Jurkat, Clone E6-1 (cell line): ENCODE data around the gene CIRBP.

Experiments used
- DNase-seq: peaks from one replicate; pipeline ENCODE4 v3.0.0-alpha.2; 2011; ENCODE audit warnings: low read depth, low spot score
- H3K4me3 ChIP-seq: 2 replicates; pipeline ENCODE4 v1.5.1; 2011; ENCODE audit warnings: mild to moderate bottlenecking, low read length, control low read depth, moderate library complexity

Gene CIRBP

GRCh38 chr19:1284979-1285736, 16.0 kb downstream of the CIRBP start:
- no peak overlapping the region for H3K4me3 ChIP-seq

GRCh38 chr19:1285737-1286360, 16.7 kb downstream of the CIRBP start, which contains the start of gene EFNA2:
Gene EFNA2 (plus strand): TSS chr19:1285873. CDS start chr19:1286169, 296 bp downstream.
- no peak for DNase-seq
- no peak within 1 kb of the TSS for H3K4me3 ChIP-seq

More at GRCh38 chr19:1284979-1285736, 16.0 kb downstream of the CIRBP start:
- DNase-seq: no peak

DNA sequence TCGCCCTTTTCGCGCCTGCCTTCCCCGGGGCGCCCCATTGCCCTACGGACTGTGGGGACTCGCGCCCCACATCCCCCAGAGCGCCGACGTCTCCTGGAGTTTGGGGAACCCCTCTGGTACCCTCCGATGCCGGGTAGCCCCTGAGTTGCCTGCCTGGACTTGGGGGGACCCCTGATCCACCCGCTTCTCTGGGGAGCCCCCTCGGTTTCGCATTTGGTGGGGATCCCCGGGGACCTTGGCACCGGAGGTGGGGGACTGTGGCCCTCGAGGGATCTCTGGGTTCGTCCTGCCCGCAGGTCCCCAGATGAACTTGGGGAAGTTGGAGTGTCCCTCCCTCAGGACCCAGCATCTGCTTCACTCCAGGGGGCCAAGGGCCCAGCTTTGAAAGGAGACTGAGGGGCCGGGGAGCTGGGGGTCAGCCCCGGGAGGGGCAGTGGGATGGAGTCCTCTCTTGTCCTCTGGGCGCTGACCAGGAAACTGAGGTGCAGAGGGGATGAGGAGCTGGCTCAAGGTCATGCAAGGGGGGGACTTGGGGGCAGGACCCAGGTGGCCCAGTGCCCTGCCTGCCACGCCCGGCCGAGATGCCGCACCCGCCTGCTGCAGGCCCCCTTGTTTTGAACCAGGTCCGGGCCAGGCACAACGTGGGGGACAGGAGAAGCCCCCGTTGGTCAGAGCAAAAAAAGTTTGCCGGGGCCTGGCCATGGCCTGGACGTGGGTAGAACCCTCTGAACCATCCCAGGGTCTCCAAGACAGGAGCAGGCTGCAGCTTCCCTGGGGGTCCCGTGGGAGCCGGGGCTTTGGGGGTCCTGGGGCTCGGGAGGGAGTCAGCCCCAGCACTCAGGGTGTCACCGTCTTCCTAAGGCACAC, 17.6 kb downstream of the CIRBP start:
- no peak for DNase-seq
- no peak overlapping the region for H3K4me3 ChIP-seq

DNA sequence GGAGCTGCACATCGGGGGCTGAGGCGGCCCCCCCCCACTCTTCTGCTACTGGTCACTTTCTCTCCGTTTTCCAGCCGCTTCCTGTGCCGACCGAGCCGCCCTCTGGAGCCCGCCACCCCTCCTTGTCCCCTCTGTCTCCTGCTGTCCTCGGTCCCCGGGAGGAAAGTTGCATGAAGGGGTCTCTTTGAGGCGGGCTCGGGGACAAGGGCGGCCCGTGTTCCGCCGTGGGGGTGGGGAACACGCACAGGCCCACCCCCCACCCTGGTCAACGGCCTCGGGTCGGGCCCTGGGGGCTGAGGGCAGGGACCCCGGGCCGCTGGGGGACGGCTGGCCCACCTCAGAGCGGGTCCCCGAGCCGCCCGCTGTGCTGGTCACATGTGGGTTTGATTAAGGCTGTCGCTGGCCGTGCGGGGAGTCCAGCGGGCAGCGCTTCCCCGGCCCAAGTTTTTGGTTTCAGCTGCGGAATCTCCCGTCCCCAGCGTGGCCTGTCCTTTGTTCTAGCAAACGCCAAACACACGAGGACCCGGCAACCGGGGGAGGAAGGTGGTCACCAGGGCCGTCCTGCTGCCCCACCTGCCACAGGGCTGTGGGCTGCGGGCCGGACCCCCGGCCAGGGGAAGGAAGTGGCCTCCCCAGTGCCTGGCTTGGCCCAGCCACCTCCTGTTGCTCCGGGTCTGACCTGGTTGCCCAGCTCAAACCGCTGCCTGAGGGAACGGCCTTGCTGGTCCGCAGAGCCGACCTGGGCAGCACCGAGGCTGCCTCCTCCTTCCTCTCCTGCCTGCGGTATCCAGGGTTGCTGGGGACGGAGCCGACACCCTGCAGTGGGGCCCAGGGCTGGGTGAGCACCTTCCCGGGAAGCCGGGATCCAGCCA, 18.5 kb downstream of the CIRBP start:
- DNase-seq: no peak
- H3K4me3 ChIP-seq: no peak overlapping the region

GRCh38 chr19:1288226-1288612, 19.1 kb downstream of the CIRBP start:
- H3K4me3 ChIP-seq: no peak overlapping the region
- DNase-seq: no peak

GRCh38 chr19:1288833-1289685, 19.9 kb downstream of the CIRBP start:
- no peak for DNase-seq

GRCh38 chr19:1289686-1290025, 20.5 kb downstream of the CIRBP start:
- no peak overlapping the region for H3K4me3 ChIP-seq
- DNase-seq: no peak

More at GRCh38 chr19:1288833-1289685, 19.9 kb downstream of the CIRBP start:
- no peak overlapping the region for H3K4me3 ChIP-seq

DNA sequence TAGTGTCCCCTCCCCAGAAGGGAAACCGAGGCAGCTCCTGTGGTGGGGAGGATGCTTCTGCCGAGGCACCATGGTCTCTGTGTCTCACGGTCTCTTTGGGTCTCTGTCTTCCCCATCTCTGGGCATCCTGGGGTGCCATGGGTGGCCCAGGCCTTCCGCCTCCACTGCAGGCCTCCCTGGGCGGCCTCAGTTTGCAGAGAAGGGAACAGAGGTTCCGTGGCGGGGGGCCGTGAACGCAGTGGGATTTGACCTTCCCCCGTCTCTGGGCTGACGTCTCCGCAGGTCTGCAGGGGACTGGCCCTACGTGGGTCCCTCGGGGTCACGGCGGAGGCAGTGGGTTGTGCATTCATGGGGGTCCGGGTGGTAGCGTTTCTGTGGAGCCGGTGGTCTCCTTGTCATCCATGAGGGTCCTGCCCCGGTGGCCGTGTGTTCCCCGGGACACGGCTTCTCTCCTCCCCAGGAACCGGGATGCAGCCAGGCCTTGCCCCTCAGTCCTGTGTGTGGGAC, 21.1 kb downstream of the CIRBP start:
- H3K4me3 ChIP-seq: no peak overlapping the region
- no peak for DNase-seq

- DNase-seq: no peak
- no peak overlapping the region for H3K4me3 ChIP-seq
Measured at GRCh38 chr19:1290703-1291651, 21.8 kb downstream of the CIRBP start.

GRCh38 chr19:1291761-1292418, 22.8 kb downstream of the CIRBP start:
- no peak for DNase-seq
- no peak overlapping the region for H3K4me3 ChIP-seq

- no peak for DNase-seq
- H3K4me3 ChIP-seq: no peak overlapping the region
Measured at GRCh38 chr19:1292419-1293151, 23.5 kb downstream of the CIRBP start.

DNA sequence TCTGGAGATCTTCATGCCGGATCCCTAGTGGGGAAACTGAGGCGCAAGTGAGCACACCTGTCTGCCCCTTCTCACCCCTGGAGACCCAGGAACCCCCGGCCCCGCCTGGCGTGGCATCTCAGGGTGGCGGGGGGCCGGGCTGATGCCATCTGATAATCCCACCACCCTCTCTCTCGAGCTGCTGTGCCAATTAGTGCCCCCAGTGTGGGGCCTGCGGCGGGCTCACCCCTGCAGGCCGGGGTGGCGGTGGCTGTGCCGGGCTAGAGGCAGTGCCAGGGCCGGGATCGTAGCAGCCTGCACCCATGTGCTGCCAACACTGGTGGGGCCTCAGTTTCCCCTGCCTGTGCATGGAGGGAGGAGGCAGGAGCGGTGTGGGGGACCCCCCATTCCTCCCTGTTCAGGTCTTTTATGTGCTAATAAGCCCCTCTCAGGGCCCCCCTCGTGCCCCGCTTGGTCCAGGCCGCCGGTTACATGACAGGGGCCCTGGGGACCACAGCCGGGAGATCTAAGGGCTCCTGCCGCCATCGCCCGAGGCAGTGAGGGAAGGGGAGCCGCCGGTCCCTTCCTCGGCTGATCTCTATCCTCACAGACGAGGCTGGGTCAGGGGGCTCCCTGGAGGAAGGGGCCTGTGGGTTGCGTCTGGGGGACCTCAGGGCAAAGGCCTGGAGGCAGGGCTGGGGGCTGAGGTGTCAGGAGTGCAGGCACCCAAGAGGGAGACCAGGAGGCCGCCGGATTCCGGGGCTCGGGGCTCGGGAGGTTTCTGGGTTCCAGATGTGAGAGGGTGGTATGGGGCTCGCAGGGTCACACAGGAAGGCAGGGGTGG, 24.9 kb downstream of the CIRBP start:
- DNase-seq: no peak

DNA sequence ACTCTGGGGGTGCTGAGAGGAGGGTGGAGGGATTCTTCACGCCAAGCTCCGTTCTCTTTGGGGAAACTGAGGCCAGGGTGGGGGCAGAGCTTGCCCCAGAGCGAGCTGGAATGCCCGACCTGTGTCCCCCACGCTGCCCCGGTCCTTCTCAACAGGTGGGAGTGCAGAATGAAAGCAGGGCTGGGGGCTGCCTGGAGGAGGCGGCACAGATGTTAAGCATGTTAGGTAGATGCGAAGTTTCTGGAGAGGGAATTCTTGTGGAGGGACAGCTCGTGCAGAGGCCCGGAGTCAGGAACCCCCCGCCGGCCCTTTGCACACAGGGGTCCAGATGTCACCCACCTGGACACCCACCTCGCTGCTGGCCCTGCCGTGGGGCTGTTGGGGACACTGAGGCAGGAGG, 25.6 kb downstream of the CIRBP start:
- no peak overlapping the region for H3K4me3 ChIP-seq
- DNase-seq: no peak

More for the DNA sequence above, 24.9 kb downstream of the CIRBP start:
- no peak overlapping the region for H3K4me3 ChIP-seq

DNA sequence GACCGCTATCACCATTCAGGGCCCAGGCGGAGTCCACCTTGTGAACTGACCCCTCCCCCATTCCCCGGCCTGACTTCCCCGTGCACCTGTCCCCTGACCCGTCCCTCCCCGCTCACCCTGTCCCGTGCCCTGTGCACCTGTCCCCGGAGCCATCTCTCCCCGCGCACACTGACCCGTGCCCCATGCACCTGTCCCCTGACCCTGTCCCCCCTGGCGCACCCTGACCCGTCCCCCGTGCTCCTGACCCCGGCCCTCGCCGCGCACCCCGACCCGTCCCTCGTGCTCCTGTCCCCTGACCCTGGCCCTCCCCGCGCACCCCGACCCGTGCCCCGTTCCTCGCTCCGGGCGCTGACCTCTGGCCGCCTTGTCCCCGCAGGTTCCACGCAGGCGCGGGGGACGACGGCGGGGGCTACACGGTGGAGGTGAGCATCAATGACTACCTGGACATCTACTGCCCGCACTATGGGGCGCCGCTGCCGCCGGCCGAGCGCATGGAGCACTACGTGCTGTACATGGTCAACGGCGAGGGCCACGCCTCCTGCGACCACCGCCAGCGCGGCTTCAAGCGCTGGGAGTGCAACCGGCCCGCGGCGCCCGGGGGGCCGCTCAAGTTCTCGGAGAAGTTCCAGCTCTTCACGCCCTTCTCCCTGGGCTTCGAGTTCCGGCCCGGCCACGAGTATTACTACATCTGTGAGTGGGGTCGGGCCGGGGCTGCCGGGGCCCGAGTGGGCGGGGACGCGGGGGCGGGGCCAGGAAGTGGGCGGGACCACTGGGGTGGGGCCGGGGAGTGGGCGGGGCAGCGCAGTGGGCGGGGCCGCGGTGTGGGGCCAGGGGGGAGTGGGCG, 26.3 kb downstream of the CIRBP start:
- no peak for DNase-seq

More for the DNA sequence above, 26.3 kb downstream of the CIRBP start:
- no peak overlapping the region for H3K4me3 ChIP-seq
